Smooth muscle cell (in vitro differentiated cells): Measurements from ENCODE around the gene NACA2. TPM values are rescaled to one million over a fixed set of nuclear protein-coding genes. Genes with fewer than 3 reads are reported as not detected.

Experiments
- DNase-seq: peaks from one replicate; lab custom pipeline; 2025; ENCODE audit not compliant: unreplicated experiment; lab: John Stamatoyannopoulos, UW
- H2AFZ ChIP-seq: fragments of 200-600 bp; sonication (generic); 2 replicates; pipeline ENCODE4 v1.6.0; 2016; ENCODE audit warnings: antibody characterized with exemption, low read depth, mild to moderate bottlenecking
- H3F3A ChIP-seq: fragments of 200-600 bp; sonication (generic); 2 replicates; pipeline ENCODE4 v1.6.0; 2017; ENCODE audit warnings: antibody characterized with exemption, low read depth
- H3K27ac ChIP-seq: fragments of 200-600 bp; sonication (generic); 2 replicates; pipeline ENCODE4 v1.5.1; 2016; ENCODE audit warnings: low read depth, mild to moderate bottlenecking
- H3K27me3 ChIP-seq: fragments of 200-600 bp; sonication (generic); 2 replicates; pipeline ENCODE4 v1.6.1; 2016; ENCODE audit warnings: low read depth, mild to moderate bottlenecking
- H3K36me3 ChIP-seq: fragments of 200-600 bp; sonication (generic); 2 replicates; pipeline ENCODE4 v1.5.1; 2016; ENCODE audit warnings: low read depth
- H3K4me1 ChIP-seq: fragments of 200-600 bp; sonication (generic); 2 replicates; pipeline ENCODE4 v1.5.1; 2016; ENCODE audit warnings: low read depth
- H3K4me2 ChIP-seq: fragments of 200-600 bp; sonication (generic); 2 replicates; pipeline ENCODE4 v1.6.0; 2016; ENCODE audit warnings: mild to moderate bottlenecking
- H3K4me3 ChIP-seq: fragments of 200-600 bp; sonication (generic); 2 replicates; pipeline ENCODE4 v1.5.1; 2016; ENCODE audit warnings: mild to moderate bottlenecking
- H3K79me2 ChIP-seq: fragments of 200-600 bp; sonication (generic); 2 replicates; pipeline ENCODE4 v1.6.0; 2016; ENCODE audit warnings: low read depth, mild to moderate bottlenecking
- H3K9ac ChIP-seq: fragments of 200-600 bp; sonication (generic); 2 replicates; pipeline ENCODE4 v1.6.0; 2016; ENCODE audit warnings: low read depth
- H3K9me3 ChIP-seq: fragments of 200-600 bp; sonication (generic); replicated peaks from 2 replicates; pipeline ENCODE4 v1.5.1; 2016; ENCODE audit warnings: low read depth
- H4K20me1 ChIP-seq: fragments of 200-600 bp; sonication (generic); 2 replicates; pipeline ENCODE4 v1.6.0; 2016; ENCODE audit warnings: low read depth
- CTCF ChIP-seq: fragments of 200-600 bp; sonication (generic); IDR thresholded peaks from 2 replicates; pipeline ENCODE4 v1.5.1; 2017; ENCODE audit warnings: borderline replicate concordance, mild to moderate bottlenecking, antibody characterized with exemption; ENCODE audit not compliant: insufficient read depth, poor library complexity, severe bottlenecking
- WGBS: methylation state at CpG from one replicate; pipeline ENCODE4 v1.1.7; 2016; ENCODE audit warnings: low lambda C conversion rate; 5-methylcytosine and 5-hydroxymethylcytosine counted together
- polyA plus RNA-seq: library from polyadenylated mRNA; unstranded; fragments of >200 nt; fragmentation: Nextera tagmentation; extraction: Ambion mirVana; gene quantifications from 2 replicates; pipeline ENCODE4 v1.2.1, GENCODE V29; 2016
- total RNA-seq: library from RNA; depleted of rRNA; stranded (reverse); fragments of >200 nt; gene quantifications from 2 replicates; pipeline ENCODE4 v1.2.3, GENCODE V29; 2014

Gene NACA2
- total and polyA plus RNA-seq, 2 experiments from 2014 or later = not detected

GRCh38 chr17:61617330-61617729 is 26.3 kb upstream of the NACA2 start:
- Histone ChIP-seq H2AFZ (no peak overlapping the region), H4K20me1 (no peaks in the 10 kb centered on the region), H3K36me3 (no peaks in the 10 kb centered on the region), H3K27ac (no peak overlapping the region), H3K79me2 (no peaks in the 10 kb centered on the region), H3K9ac (no peak overlapping the region), H3K4me3 (no peak overlapping the region), H3K4me2 (no peak overlapping the region), H3F3A (no peaks in the 10 kb centered on the region), H3K27me3 (no peaks in the 10 kb centered on the region), H3K4me1 (no peaks in the 10 kb centered on the region), H3K9me3 (no peaks in the 10 kb centered on the region)
- no peak for TF ChIP-seq CTCF
- WGBS = 60% methylated on average over 4 of the region's 4 CpGs
- DNase-seq = no peak

- DNase-seq = no peak
- peak overlapping the region; percentile 39 for H3K4me2 ChIP-seq
- 78% methylated on average over 1 of the region's 1 CpG for WGBS
Observed at GRCh38 chr17:61616783-61617182, 25.8 kb upstream of the NACA2 start.

GRCh38 chr17:61614219-61614618 is 23.2 kb upstream of the NACA2 start:
- no peaks in the 10 kb centered on the region for H3K4me1 ChIP-seq
- no peaks in the 10 kb centered on the region for H3K27me3 ChIP-seq
- H3K9me3 ChIP-seq = no peaks in the 10 kb centered on the region
- H3K4me3 ChIP-seq = no peak overlapping the region
- H3K4me2 ChIP-seq = no peak overlapping the region
- DNase-seq = no peak
- no peaks in the 10 kb centered on the region for H3F3A ChIP-seq
- no peak overlapping the region for H3K9ac ChIP-seq
- H4K20me1 ChIP-seq = no peaks in the 10 kb centered on the region
- no peak for TF ChIP-seq CTCF
- H3K27ac ChIP-seq = no peak overlapping the region
- no peaks in the 10 kb centered on the region for H3K79me2 ChIP-seq
- H2AFZ ChIP-seq = no peak overlapping the region
- no peaks in the 10 kb centered on the region for H3K36me3 ChIP-seq

More at GRCh38 chr17:61616783-61617182, 25.8 kb upstream of the NACA2 start:
- Histone ChIP-seq H3F3A (no peaks in the 10 kb centered on the region), H4K20me1 (no peaks in the 10 kb centered on the region), H3K27me3 (no peaks in the 10 kb centered on the region), H2AFZ (peak overlapping the region; percentile 50), H3K9me3 (no peaks in the 10 kb centered on the region), H3K36me3 (no peaks in the 10 kb centered on the region), H3K9ac (no peak overlapping the region), H3K79me2 (no peaks in the 10 kb centered on the region), H3K4me3 (no peak overlapping the region), H3K27ac (no peak overlapping the region), H3K4me1 (no peaks in the 10 kb centered on the region)
- TF ChIP-seq CTCF = no peak

- Histone ChIP-seq H3K79me2 (no peaks in the 10 kb centered on the region), H3K27ac (no peak overlapping the region), H4K20me1 (no peaks in the 10 kb centered on the region), H2AFZ (no peak overlapping the region), H3F3A (no peaks in the 10 kb centered on the region), H3K9ac (no peak overlapping the region), H3K4me1 (no peaks in the 10 kb centered on the region), H3K4me3 (no peak overlapping the region), H3K9me3 (no peaks in the 10 kb centered on the region), H3K36me3 (no peaks in the 10 kb centered on the region), H3K4me2 (no peak overlapping the region), H3K27me3 (no peaks in the 10 kb centered on the region)
- TF ChIP-seq CTCF = no peak
- 95% methylated on average over 6 of the region's 6 CpGs for WGBS
- DNase-seq = no peak
Observed at GRCh38 chr17:61611323-61611722, 20.3 kb upstream of the NACA2 start.
